Parathyroid adenoma (tissue), 2 donors: ENCODE data around the gene GNMT.

Experiments used
- H2AFZ ChIP-seq: fragments of 300-600 bp; sonication (generic); one replicate; pipeline ENCODE4 v1.7.0; 2017; ENCODE audit warnings: antibody characterized with exemption, mild to moderate bottlenecking
- H3K27ac ChIP-seq: fragments of 300-600 bp; sonication (generic); one replicate; pipeline ENCODE4 v1.7.0; 2017
- H3K27me3 ChIP-seq: fragments of 300-600 bp; sonication (generic); one replicate; pipeline ENCODE4 v1.7.0; 2017; ENCODE audit warnings: low read length; ENCODE audit not compliant: control insufficient read depth, insufficient read depth
- H3K36me3 ChIP-seq: fragments of 300-600 bp; sonication (generic); one replicate; pipeline ENCODE4 v1.7.0; 2017; ENCODE audit warnings: low read length; ENCODE audit not compliant: control insufficient read depth, insufficient read depth
- H3K4me1 ChIP-seq: fragments of 300-600 bp; sonication (generic); one replicate; pipeline ENCODE4 v1.7.0; 2017; ENCODE audit warnings: control low read depth
- H3K4me2 ChIP-seq: fragments of 300-600 bp; sonication (generic); one replicate; pipeline ENCODE4 v1.7.0; 2017; ENCODE audit warnings: low read length
- H3K4me3 ChIP-seq: fragments of 300-600 bp; sonication (generic); one replicate; pipeline ENCODE4 v1.7.0; 2017; ENCODE audit warnings: low read depth, low read length
- H3K79me2 ChIP-seq: fragments of 300-600 bp; sonication (generic); one replicate; pipeline ENCODE4 v1.7.0; 2017; ENCODE audit warnings: control low read depth
- H3K9ac ChIP-seq: fragments of 300-600 bp; sonication (generic); one replicate; pipeline ENCODE4 v1.7.0; 2017; ENCODE audit warnings: mild to moderate bottlenecking
- H3K9me3 ChIP-seq: fragments of 300-600 bp; sonication (generic); one replicate; pipeline ENCODE4 v1.7.0; 2017; ENCODE audit warnings: low read length; ENCODE audit not compliant: control insufficient read depth
- TF ChIP-seq, protein P1 (sequence below): fragments of 300-600 bp; sonication (generic); IDR thresholded peaks from one replicate; pipeline ENCODE4 v1.7.0; 2017; ENCODE audit warnings: antibody characterized with exemption, mild to moderate bottlenecking
- donor health status: primary hyperparathyroidism.

The GNMT gene

DNA sequence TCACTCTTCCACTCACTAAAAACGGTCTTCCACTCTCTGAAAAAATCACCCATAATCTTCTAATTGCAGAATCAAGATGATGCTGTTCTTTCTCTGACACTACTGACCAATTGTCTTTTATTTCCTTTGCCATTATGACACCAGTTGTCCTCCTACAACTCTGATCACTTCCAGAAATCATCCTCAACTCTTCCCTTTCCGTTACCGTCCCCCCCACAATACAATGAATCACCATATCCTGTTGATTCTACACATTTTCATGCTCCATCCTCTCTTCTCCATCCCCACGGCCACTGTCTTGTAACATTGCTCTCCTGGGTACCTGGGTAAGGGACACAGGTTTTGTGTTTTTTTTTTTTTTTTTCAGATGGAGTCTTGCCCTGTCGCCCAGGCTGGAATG, 21.3 kb downstream of the GNMT start:
- no peak overlapping the region for H3K27ac ChIP-seq
- H3K4me1 ChIP-seq, result peaks cover 27% of the 10 kb centered on the region
- no peaks in the 10 kb centered on the region for H3K9me3 ChIP-seq
- H2AFZ ChIP-seq, result no peak overlapping the region
- no peak overlapping the region for H3K9ac ChIP-seq
- H3K36me3 ChIP-seq, result no peaks in the 10 kb centered on the region
- H3K4me2 ChIP-seq, result no peak overlapping the region
- H3K27me3 ChIP-seq, result no peaks in the 10 kb centered on the region
- no peak overlapping the region for H3K4me3 ChIP-seq
- H3K79me2 ChIP-seq, result peaks cover 28% of the 10 kb centered on the region
- TF ChIP-seq, protein P1, sequence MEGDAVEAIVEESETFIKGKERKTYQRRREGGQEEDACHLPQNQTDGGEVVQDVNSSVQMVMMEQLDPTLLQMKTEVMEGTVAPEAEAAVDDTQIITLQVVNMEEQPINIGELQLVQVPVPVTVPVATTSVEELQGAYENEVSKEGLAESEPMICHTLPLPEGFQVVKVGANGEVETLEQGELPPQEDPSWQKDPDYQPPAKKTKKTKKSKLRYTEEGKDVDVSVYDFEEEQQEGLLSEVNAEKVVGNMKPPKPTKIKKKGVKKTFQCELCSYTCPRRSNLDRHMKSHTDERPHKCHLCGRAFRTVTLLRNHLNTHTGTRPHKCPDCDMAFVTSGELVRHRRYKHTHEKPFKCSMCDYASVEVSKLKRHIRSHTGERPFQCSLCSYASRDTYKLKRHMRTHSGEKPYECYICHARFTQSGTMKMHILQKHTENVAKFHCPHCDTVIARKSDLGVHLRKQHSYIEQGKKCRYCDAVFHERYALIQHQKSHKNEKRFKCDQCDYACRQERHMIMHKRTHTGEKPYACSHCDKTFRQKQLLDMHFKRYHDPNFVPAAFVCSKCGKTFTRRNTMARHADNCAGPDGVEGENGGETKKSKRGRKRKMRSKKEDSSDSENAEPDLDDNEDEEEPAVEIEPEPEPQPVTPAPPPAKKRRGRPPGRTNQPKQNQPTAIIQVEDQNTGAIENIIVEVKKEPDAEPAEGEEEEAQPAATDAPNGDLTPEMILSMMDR, result no peak

DNA sequence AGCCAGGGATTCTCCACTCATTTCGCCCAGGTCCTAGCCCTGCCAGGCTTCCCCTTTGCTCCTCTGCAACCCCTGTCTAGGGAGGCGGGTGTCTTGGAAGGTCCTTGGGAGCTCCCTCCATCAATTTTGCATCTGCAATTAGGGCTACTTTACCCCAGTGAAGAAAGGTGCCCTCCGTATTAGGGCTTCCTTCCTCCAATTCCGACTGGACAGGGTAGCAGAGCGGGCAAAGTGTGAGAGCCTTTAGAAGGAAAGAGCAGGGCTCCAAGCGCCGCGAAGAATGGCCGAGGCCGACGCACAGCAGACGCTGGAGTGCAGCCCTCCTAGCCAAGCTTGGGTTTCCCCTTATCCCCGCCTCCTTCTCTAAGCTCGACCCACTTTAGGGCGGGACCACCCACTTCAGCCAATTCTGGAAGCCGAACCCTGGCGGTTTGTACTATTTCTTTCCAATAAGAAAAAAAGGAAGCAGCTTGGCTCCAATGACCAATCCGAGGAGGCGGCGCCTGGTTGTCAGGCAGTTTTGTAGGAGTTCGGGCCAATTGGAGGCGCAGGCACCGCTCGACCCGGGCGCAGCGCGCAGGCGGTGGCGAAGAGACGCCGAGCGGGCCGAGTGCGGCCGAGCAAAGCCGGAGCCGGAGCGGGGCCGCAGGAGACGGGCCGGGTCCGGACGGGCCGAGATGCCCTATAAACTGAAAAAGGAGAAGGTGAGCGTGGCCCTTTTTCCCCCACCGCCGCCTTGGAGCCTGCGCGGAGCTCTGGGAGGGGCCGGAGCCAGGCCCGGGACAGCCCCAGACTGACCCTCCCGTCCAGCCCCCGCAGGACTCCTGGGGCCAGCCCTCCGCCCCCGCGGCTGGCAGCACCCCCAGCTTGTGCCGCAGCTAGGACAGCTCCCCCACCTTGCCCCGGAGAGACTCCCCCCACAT, 23.7 kb downstream of the GNMT start, which contains the start of gene PPP2R5D:
Gene PPP2R5D, plus strand, starts transcription at position 570 of the 923 bp plus-strand sequence. Its CDS starts 108 bp downstream, at position 678.
- TF ChIP-seq, protein P1, result peak; percentile 7
- Histone ChIP-seq H3K27ac (peak within 1 kb of the TSS; percentile 86), H3K27me3 (no peaks in the 10 kb centered on the region), H3K9ac (peak within 1 kb of the TSS; percentile 32), H3K4me1 (peaks cover 22% of the 10 kb centered on the region), H3K36me3 (no peaks in the 10 kb centered on the region), H3K4me2 (peak within 1 kb of the TSS; percentile 91), H3K4me3 (peak within 1 kb of the TSS; percentile 85), H2AFZ (peak within 1 kb of the TSS; percentile 99), H3K9me3 (no peaks in the 10 kb centered on the region), H3K79me2 (peaks cover 26% of the 10 kb centered on the region)

DNA sequence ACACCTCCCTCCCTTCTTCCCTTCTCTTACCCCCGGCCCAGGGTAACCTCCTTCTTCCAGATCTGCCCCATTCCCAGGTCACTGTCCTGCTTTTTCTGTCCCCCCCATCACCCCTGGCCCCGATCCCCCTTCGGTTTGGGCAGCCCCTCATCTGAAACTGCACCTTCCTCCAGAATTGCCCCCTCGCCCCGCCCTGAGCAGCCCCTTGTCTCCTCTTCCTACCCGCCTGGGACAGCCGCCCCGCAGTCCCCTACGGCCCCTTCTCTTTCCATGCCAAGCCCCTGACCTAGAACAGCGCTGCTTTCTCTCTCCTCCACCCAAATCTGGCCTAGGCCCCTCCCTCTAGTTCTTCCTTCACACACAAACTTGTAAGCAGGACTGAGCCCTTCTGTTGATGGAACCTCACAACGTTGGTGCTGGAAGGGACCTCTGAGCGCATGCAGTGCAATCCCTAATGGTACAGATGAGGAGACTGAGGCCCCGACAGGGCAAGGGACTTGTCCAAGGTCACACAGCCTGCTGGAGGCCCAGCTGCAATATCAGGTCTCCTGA, 24.4 kb downstream of the GNMT start:
- H3K4me1 ChIP-seq, result peaks cover 19% of the 10 kb centered on the region

DNA sequence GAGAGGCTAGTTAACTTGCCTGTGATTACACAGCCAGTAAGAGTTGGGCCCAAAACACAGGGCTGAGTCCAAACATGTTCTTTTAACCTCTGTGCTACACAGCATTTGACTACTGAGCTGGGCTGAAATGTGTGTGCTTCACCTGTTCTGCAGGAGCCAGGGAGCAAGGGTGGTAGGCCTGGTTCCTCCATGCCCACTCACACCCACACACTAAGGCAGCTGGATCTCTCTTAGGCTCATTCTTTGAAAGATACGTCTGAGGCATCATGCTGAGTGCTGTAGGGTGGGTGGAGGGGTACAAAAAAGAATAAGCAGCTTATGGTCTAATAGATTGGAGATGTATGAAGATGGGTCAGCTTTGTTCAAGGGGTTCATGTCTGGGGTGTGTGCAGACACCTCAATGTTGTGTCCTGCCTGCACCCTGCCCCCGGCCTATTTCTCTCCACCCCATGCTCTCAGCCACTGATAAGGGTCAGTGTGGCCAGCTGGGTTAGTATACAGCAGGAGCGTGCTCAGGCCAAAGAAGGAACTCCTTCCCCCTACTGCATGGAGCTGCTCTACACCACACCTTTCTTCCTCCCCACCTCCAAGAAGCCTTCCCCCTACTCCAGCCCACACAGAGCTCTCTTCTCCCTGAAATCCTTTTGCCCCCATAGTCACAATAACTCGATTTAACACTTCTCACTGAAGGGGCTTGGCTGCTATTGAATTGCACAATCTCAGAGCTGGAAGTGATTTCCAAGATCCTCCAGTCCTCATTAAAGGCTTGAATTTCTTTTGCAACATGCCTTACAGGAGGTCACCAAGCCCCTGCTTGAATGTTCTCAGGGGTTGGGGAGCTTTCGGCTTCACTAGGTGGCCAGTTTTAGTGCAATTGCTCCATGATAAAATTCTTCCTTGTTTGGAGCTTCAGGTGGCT, 27.2 kb downstream of the GNMT start:
- peaks cover 18% of the 10 kb centered on the region for H3K79me2 ChIP-seq
- no peak overlapping the region for H3K9ac ChIP-seq
- no peak overlapping the region for H3K4me2 ChIP-seq
- H3K36me3 ChIP-seq, result no peaks in the 10 kb centered on the region
- no peak overlapping the region for H3K27ac ChIP-seq
- TF ChIP-seq, protein P1, result no peak
- H3K27me3 ChIP-seq, result no peaks in the 10 kb centered on the region
- H2AFZ ChIP-seq, result no peak overlapping the region
- H3K4me3 ChIP-seq, result no peak overlapping the region
- peaks cover 19% of the 10 kb centered on the region for H3K4me1 ChIP-seq
- no peaks in the 10 kb centered on the region for H3K9me3 ChIP-seq

More for the DNA sequence above, 24.4 kb downstream of the GNMT start:
- peak overlapping the region; percentile 89 for H2AFZ ChIP-seq
- H3K4me3 ChIP-seq, result peak overlapping the region; percentile 85
- H3K36me3 ChIP-seq, result no peaks in the 10 kb centered on the region
- peaks cover 24% of the 10 kb centered on the region for H3K79me2 ChIP-seq
- no peaks in the 10 kb centered on the region for H3K27me3 ChIP-seq
- H3K27ac ChIP-seq, result peak overlapping the region; percentile 61
- no peaks in the 10 kb centered on the region for H3K9me3 ChIP-seq
- TF ChIP-seq, protein P1, result no peak
- peak overlapping the region; percentile 32 for H3K9ac ChIP-seq
- H3K4me2 ChIP-seq, result peak overlapping the region; percentile 91
